Liver (tissue), 3 donors: Measurements from ENCODE around the gene UBE2E2.

Experiments used
- HNF4G ChIP-seq: IDR thresholded peaks from 2 replicates; pipeline ENCODE4 v1.6.1; 2016; ENCODE audit warnings: antibody characterized with exemption
- JUND ChIP-seq, 2 donors: IDR thresholded peaks; 2 replicates each; pipeline ENCODE4 v1.6.1; 2016; ENCODE audit warnings: antibody characterized with exemption in 2 of 2
- NR2F2 ChIP-seq: IDR thresholded peaks from 2 replicates; pipeline ENCODE4 v1.6.1; 2016; ENCODE audit warnings: antibody characterized with exemption
- RAD21 ChIP-seq, 2 donors: IDR thresholded peaks; 2 replicates each; pipeline ENCODE4 v1.6.1; 2016; ENCODE audit warnings: antibody characterized with exemption in 2 of 2, mild to moderate bottlenecking in 2 of 2
- REST ChIP-seq: IDR thresholded peaks from 2 replicates; pipeline ENCODE4 v1.6.1; 2016; ENCODE audit warnings: antibody characterized with exemption, mild to moderate bottlenecking
- TAF1 ChIP-seq: conservative IDR thresholded peaks from 2 replicates; pipeline ENCODE4 v1.6.1; 2016; ENCODE audit warnings: antibody characterized with exemption, mild to moderate bottlenecking
- YY1 ChIP-seq: IDR thresholded peaks from 2 replicates; pipeline ENCODE4 v1.6.1; 2016; ENCODE audit warnings: antibody characterized with exemption, mild to moderate bottlenecking
- TF ChIP-seq, protein P1 (sequence below): IDR thresholded peaks from 2 replicates; pipeline ENCODE4 v1.6.1; 2016; ENCODE audit warnings: antibody characterized with exemption
- TF ChIP-seq, protein P2 (sequence below): fragments of 150-350 bp; IDR thresholded peaks from 2 replicates; pipeline ENCODE4 v1.5.1; 2017; ENCODE audit warnings: improper control_type of control experiment, low read depth, low read length; ENCODE audit not compliant: missing input control
- TF ChIP-seq, protein P3 (sequence below): IDR thresholded peaks from 2 replicates; pipeline ENCODE4 v1.6.1; 2016; ENCODE audit warnings: antibody characterized with exemption
- donor health status: healthy.
- donor health status: healthy.

- TF ChIP-seq YY1 (no peak), TAF1 (no peak), HNF4G (no peak), NR2F2 (no peak), REST (no peak), JUND (IDR thresholded peaks at IDR 0.05) (no peak), RAD21 (IDR thresholded peaks at IDR 0.05) (no peak)
- TF ChIP-seq, protein P1, sequence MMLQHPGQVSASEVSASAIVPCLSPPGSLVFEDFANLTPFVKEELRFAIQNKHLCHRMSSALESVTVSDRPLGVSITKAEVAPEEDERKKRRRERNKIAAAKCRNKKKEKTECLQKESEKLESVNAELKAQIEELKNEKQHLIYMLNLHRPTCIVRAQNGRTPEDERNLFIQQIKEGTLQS: no peak
- TF ChIP-seq, protein P2, sequence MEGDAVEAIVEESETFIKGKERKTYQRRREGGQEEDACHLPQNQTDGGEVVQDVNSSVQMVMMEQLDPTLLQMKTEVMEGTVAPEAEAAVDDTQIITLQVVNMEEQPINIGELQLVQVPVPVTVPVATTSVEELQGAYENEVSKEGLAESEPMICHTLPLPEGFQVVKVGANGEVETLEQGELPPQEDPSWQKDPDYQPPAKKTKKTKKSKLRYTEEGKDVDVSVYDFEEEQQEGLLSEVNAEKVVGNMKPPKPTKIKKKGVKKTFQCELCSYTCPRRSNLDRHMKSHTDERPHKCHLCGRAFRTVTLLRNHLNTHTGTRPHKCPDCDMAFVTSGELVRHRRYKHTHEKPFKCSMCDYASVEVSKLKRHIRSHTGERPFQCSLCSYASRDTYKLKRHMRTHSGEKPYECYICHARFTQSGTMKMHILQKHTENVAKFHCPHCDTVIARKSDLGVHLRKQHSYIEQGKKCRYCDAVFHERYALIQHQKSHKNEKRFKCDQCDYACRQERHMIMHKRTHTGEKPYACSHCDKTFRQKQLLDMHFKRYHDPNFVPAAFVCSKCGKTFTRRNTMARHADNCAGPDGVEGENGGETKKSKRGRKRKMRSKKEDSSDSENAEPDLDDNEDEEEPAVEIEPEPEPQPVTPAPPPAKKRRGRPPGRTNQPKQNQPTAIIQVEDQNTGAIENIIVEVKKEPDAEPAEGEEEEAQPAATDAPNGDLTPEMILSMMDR: no peak
- TF ChIP-seq, protein P3, sequence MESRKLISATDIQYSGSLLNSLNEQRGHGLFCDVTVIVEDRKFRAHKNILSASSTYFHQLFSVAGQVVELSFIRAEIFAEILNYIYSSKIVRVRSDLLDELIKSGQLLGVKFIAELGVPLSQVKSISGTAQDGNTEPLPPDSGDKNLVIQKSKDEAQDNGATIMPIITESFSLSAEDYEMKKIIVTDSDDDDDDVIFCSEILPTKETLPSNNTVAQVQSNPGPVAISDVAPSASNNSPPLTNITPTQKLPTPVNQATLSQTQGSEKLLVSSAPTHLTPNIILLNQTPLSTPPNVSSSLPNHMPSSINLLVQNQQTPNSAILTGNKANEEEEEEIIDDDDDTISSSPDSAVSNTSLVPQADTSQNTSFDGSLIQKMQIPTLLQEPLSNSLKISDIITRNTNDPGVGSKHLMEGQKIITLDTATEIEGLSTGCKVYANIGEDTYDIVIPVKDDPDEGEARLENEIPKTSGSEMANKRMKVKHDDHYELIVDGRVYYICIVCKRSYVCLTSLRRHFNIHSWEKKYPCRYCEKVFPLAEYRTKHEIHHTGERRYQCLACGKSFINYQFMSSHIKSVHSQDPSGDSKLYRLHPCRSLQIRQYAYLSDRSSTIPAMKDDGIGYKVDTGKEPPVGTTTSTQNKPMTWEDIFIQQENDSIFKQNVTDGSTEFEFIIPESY: no peak
Measured at GRCh38 chr3:23164746-23165145, 38.4 kb upstream of the UBE2E2 start.
